Thoracic aorta endothelial cell (primary cell): ENCODE data around the gene LONP2. TPM values are rescaled to one million over a fixed set of nuclear protein-coding genes. Genes with fewer than 3 reads are reported as not detected.

Experiments
- total RNA-seq: library from RNA; depleted of rRNA; stranded (reverse); fragments of >200 nt; gene quantifications from 2 replicates; pipeline ENCODE4 v1.2.3, GENCODE V29; 2012

The LONP2 gene, protein sequence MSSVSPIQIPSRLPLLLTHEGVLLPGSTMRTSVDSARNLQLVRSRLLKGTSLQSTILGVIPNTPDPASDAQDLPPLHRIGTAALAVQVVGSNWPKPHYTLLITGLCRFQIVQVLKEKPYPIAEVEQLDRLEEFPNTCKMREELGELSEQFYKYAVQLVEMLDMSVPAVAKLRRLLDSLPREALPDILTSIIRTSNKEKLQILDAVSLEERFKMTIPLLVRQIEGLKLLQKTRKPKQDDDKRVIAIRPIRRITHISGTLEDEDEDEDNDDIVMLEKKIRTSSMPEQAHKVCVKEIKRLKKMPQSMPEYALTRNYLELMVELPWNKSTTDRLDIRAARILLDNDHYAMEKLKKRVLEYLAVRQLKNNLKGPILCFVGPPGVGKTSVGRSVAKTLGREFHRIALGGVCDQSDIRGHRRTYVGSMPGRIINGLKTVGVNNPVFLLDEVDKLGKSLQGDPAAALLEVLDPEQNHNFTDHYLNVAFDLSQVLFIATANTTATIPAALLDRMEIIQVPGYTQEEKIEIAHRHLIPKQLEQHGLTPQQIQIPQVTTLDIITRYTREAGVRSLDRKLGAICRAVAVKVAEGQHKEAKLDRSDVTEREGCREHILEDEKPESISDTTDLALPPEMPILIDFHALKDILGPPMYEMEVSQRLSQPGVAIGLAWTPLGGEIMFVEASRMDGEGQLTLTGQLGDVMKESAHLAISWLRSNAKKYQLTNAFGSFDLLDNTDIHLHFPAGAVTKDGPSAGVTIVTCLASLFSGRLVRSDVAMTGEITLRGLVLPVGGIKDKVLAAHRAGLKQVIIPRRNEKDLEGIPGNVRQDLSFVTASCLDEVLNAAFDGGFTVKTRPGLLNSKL
- total RNA-seq, result 39.4 and 40.3 TPM in 2 replicates

GRCh38 chr16:48244080-48244862 lies at the start of gene LONP2:
TSS of gene LONP2 (plus strand) at chr16:48244300. CDS start at chr16:48244389, 89 bp downstream.

DNA sequence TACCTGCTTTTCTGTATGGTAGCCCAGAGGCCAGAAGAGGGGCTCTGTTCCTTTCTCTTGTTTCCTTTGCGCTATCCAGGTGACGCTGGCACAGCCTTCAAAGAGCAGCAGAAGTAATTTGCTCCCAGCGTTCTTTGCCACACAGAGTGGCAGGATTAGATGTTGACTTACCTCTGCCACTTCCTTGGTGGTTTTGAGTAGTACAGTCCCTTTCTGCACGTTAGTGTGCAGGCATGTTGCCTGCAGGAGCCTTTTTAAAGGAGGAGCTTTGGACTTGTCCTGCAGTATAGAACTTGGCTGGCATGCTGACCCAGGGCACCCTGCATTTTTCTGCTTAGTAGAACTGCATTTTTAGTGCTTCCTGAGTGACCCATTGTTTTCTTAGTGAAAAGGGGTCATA lies 3.2 kb downstream of the LONP2 start, which contains the start of gene ABCC11:
ABCC11 (minus strand) TSS at position 229 of the 400 bp plus-strand sequence. CDS start 15,618 bp downstream, outside the sequence.

GRCh38 chr16:48385253-48386150 lies 141.4 kb downstream of the LONP2 start, which contains the start of gene SIAH1:
TSS of gene SIAH1 (minus strand) at chr16:48385413. CDS start at chr16:48362428, 22,985 bp downstream.

Other genes starting within 250 kb of the LONP2 start
- gene ABCC12, start 88.3 kb upstream of the LONP2 start, total RNA-seq, result not detected in 2 replicates
- gene ABCC11, start 3.2 kb downstream of the LONP2 start, total RNA-seq, result under 0.01 TPM in 1 of 2 replicates, not detected in the other
- 26.6 and 35.1 TPM in 2 replicates for gene SIAH1, start 141.1 kb downstream of the LONP2 start, total RNA-seq